ELR (cell line): ENCODE data around the gene IARS1.

ENCODE experiments used
- DNase-seq: peaks from one replicate; pipeline ENCODE4 v3.0.0-alpha.2; 2015; ENCODE audit warnings: low read depth

IARS1 gene

DNA sequence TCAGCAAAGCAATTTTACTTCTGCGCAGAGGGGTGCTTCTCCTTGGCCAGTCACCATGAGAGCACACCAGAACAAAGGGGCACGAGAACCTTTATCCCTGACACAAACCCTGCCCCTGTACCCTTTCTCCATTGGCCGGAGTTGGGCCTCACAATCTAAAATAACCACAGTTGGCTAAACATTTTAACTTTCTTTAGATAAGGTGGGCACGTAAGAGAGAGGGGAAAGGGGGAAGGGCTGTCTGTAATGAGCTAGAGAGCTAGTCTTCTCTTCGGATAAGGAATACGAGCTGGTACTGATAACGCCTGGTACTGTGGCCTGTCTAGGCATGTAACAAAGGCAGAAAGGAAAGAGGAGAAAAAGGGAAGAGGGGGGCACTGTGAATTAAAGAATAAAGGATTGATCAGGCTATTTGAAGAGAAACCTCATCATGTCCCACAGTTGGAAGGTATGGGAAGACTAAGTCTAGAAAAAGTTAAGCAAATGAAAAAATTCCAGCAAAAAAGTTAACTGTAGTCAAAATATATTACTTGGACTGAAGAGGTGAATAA lies 1.8 kb upstream of the IARS1 start:
- DNase-seq = no peak

GRCh38 chr9:92294297-92294676 lies 790 bp upstream of the IARS1 start:
- peak; percentile 64 for DNase-seq

DNA sequence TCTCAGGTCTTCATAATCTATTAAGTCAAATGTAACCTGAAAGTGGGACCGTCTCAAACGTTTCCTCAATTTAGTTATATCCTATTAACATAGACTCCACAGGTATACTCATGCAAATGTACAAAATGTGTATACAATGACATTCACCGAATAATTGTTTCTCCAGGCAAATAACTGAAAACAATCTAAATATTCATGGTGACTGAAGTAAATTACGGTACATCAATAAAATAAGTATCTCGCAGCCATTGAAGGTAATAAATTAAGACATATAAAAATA lies 482 bp downstream of the IARS1 start:
- DNase-seq = no peak

DNA sequence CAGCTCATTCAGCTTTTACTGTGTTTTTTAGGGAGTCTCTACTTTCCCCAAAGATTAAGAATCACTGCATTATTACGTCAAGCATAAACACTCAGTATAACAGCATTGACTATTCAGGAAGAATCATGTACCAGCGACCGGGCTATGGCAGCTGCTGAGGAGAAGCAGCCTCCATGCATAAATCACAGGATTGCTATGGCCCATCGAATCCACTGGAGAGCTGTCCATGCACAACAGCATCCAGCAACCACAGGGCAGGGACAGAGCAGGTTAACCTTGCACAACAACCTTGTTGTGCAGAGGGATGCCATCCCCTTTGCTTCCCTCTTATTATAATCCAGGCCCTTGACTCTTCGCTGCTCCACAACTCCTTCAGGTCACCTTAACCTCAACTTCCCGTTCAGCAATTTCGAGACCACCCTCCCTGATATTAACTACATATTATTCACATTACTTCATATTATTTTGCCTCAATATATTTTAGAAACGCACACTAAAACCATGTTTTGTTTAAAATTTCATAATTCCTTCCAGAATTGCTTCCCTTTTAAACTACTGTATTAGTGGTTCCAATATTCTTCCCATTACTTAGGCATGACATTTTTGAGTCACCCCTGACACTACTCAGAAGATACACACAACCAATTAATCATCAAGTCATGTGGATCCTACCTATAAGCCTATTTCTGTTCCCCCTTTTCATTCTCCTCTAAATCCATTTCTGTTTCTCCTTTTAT lies 991 bp downstream of the IARS1 start:
- DNase-seq = peak; percentile 78

- no peak for DNase-seq
These were observed 1.9 kb downstream of the IARS1 start for GRCh38 chr9:92291577-92291976.

GRCh38 chr9:92290785-92291429 lies 2.6 kb downstream of the IARS1 start:
- DNase-seq = no peak

GRCh38 chr9:92289708-92290390 lies 3.6 kb downstream of the IARS1 start:
- DNase-seq = peak; percentile 50

GRCh38 chr9:92279302-92279701 lies 14.2 kb downstream of the IARS1 start:
- no peak for DNase-seq

GRCh38 chr9:92278110-92278509 lies 15.4 kb downstream of the IARS1 start:
- peak; percentile 69 for DNase-seq

GRCh38 chr9:92276331-92277032 lies 17.0 kb downstream of the IARS1 start:
- DNase-seq = peak; percentile 44

DNA sequence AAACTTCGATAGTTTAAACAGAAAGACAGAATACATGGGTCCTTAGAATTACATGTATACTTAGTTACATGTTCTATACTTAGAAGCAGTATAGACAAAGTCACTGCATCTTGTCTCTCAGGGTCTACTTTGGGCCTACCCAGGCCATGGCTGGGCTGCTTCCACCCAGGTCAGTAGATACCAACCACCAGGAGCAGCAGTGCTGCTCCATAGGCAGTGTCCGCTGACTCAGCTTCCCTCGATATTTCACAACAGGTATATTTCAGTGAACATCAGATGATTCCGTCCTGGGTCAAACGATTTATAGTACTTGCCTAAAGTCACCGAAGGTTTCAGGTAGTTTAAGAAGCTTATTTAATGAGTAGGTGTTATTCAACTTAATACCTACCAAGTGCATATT lies 18.0 kb downstream of the IARS1 start:
- peak; percentile 46 for DNase-seq

GRCh38 chr9:92270511-92270910 lies 23.0 kb downstream of the IARS1 start:
- DNase-seq = no peak

GRCh38 chr9:92266486-92266885 lies 27.0 kb downstream of the IARS1 start:
- DNase-seq = no peak

DNA sequence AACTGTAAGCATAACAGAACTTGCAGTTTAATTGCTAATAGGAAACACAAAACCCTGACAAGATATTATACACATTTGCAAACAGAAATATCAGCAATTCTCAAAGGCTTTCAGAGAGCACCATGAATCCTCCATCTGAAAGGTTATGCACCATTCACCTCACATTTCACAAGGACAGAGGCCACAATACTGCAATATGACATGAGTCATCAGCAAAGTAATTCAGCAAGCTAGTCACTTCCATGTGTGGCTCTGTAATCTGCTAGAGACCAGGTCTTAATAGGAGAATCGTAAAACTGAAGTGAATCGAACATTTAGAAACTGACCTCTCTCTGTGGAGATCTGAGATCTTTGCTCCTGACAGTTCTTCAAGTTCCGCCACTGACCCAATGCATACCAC lies 28.3 kb downstream of the IARS1 start:
- DNase-seq = peak; percentile 81

DNA sequence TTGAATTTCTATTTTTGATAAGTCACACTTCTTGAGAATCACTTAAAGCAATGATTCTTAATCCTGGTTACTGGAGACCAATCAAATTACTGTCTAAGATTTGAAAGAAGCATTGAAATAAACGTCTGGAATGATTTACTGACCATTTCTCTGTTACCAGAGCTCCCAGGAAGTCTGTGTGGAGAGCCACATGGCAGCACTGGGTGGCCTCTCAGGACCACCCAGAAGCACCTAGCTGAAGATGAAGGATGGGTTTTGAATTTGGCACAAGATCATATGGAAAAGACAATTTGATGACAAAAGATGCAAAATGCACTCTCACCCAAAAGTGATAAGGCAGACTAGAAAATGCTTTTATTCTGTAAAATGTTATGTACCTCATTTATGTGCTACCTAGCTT lies 30.4 kb downstream of the IARS1 start:
- no peak for DNase-seq

DNA sequence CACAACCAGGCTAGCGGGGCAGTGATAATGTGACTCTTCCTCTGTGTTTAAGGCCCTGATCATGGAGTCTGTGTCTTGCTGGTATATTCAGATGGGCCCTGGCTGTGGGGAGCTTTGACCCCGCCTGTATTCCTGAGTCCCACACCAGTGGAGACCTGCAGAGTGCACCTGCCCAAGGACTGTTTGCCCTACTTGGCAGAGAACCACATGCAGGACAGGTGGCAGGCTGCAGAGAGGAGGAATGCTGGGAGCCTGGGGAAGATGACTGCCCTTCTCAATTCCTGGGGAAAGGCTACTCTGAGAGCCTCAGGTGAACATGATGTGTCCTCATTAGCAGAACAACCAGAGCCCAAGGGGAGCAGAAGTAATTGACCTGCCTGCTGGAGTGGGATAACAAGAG lies 36.2 kb downstream of the IARS1 start:
- no peak for DNase-seq

DNA sequence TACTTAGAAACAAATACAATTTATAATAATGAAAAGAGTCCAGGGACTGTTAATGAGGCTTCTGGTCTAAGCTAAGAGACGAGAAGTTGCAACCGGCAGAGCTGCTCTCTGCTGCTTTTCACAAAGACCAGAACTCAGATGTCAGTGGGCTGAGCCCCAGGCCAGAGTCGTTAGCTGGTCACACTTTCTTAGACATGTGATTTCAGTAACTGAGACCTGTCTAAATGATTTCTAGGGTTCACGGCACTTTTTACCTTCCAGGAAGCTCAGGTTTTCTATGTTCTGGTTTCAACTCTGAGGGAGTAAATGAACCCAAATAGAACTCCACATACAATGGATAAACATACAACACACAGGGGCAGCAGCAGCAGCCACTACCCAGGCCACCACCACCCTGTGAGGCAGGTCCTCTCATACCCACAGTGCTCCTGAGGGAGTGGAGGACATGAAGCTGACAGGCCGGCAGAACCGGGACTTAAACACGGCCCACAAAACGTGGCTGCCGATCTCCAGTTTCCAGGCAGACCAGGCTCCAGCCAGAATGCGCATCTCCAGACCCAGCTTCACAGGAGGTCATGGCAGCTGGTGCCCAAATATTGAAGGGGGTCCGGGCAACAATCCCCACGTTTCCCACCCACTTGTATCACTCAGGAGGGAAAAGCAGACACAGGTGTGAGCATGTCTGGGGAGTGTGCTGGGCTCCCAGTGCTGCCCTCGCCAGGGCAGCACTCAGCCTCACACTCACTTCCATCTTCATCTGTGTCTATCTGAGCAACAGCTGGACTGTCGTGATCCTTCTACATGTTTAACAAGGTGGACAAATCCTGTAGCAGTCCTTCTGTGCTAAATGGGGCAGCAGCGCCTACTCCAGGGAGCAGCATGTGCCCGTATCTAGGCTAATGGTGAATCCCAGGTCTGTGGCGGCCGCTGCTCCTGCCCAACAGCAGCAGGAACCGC lies 38.8 kb downstream of the IARS1 start:
- no peak for DNase-seq

DNA sequence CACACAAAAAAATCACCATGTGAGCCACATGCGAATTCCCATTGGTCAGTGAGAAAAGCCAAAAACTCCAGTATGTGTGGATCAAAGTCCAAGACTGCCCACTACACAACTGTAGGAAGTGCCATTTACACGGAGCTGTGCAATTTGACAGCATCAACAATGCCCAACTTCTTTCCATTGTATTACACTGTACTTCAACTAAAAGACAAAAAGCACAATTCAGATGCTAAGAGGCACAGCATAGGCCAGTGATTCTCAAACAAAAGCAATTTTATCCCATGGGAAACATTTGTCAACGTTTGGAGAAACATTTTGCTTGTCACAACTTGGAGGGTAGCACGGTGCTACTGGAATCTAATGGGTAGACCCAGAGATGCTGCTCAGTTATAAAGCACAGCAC lies 39.8 kb downstream of the IARS1 start:
- DNase-seq = no peak

DNA sequence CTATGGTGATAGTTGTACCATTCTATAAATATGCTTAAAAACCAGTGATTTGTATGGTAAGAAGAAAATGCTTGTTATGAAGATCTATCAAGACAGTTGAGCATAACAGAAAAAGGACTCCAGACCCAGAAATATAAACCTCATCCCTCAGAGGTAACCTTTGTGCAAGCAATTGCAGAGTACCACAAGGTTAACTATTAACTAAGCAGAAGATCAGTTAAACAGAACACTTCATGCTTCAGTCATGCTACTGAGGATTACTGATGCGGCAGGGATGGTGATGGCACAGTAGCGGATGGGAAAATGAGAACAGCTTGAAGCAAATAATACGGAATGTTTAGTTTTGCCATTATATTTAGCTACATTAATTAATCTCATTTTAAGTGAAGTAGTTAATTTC lies 45.5 kb downstream of the IARS1 start:
- DNase-seq = no peak

GRCh38 chr9:92247296-92247695 lies 46.2 kb downstream of the IARS1 start:
- no peak for DNase-seq

DNA sequence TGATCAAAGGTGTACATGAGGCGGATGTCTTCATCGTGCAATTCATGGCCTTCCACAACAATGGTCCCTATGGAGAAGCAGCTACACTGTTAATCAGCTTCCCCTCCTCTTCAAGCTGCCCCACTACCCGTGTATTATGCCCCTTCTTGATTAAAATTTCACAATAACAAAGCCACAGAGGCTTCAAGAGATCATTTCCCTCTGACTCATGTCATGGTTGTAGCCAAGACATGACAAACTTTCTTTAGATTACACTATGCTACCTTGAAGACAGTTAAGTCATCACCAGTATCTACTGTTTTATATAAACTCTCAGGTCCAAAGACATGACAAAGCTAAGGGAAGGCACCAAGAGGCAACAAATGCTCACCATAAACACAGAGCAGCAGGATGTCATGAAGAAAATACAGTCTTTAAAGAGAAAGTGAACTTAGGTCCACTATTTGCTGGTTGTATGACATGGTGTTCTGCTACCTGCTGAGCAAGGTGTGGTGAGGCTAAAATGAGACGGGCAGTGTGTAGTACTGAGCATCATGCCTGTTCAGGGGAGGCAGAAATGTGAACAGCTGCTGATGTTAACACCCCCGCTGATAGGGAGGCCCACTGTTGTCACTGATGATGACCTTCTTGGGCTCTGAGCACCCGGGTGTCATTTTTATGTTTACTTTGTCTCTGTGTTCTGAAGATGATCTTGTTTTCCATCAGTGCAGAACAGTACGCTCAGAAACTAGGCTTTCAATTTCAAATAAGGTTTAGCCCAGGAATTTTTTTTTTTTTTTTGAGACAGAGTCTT lies 48.3 kb downstream of the IARS1 start:
- DNase-seq = peak; percentile 95
